Left kidney (tissue), 8 donors: ENCODE measurements around the gene CYP2R1. TPM values are rescaled to one million over a fixed set of nuclear protein-coding genes. Genes with fewer than 3 reads are reported as not detected.

ENCODE experiments used
- DNase-seq: peaks from one replicate; pipeline ENCODE4 v3.0.0-alpha.2; 2013
- long read RNA-seq, 8 donors: transcript quantifications; one replicate each; lab custom pipeline, GENCODE V29; 2026
- polyA plus RNA-seq: library from polyadenylated mRNA; unstranded; fragments of 120-200 nt; gene quantifications from one replicate; pipeline ENCODE4 v1.2.1, GENCODE V29; 2013; ENCODE audit not compliant: insufficient read length

CYP2R1 gene, protein sequence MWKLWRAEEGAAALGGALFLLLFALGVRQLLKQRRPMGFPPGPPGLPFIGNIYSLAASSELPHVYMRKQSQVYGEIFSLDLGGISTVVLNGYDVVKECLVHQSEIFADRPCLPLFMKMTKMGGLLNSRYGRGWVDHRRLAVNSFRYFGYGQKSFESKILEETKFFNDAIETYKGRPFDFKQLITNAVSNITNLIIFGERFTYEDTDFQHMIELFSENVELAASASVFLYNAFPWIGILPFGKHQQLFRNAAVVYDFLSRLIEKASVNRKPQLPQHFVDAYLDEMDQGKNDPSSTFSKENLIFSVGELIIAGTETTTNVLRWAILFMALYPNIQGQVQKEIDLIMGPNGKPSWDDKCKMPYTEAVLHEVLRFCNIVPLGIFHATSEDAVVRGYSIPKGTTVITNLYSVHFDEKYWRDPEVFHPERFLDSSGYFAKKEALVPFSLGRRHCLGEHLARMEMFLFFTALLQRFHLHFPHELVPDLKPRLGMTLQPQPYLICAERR
- 27.3 TPM for polyA plus RNA-seq
- long read RNA-seq, donor 1, partial matches to known transcripts: 0 of 1 reads
- long read RNA-seq, donor 1, other reads (novel, unspliced or antisense): 0 of 1 reads
- long read RNA-seq, donor 2: 0 reads
- long read RNA-seq, donor 3, partial matches to known transcripts: 0 of 3 reads
- long read RNA-seq, donor 3, other reads (novel, unspliced or antisense): 0 of 3 reads
- long read RNA-seq, donor 4: 0 reads
- long read RNA-seq, donor 5, partial matches to known transcripts: 8 of 9 reads
- long read RNA-seq, donor 5, other reads (novel, unspliced or antisense): 0 of 9 reads
- long read RNA-seq, donor 6, partial matches to known transcripts: 0 of 2 reads
- long read RNA-seq, donor 6, other reads (novel, unspliced or antisense): 0 of 2 reads
- long read RNA-seq, donor 7, partial matches to known transcripts: 5 of 6 reads
- long read RNA-seq, donor 7, other reads (novel, unspliced or antisense): 0 of 6 reads
- long read RNA-seq, donor 8, partial matches to known transcripts: 0 of 2 reads
- long read RNA-seq, donor 8, other reads (novel, unspliced or antisense): 0 of 2 reads

DNA sequence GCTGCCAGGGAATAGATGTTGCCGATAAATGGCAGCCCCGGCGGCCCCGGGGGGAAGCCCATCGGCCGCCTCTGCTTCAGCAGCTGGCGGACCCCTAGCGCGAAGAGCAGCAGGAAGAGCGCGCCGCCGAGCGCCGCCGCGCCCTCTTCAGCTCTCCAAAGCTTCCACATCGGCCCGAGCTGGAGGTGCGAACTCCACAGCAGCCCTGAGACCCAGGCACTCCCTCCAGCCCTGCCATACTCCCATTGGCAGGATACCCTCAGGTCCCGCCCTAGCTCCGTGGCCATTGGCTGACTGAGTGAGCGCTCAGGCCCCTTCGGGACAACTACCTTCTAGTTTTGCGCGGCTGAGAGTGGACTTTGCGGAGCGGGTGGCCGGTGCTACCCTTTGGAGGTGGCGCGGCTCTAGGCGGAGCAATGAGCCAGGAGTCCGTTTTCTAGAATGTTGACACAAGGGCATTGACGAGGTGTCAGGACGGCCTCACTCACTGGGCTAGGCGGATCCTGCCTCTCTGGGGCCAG lies at the start of gene CYP2R1:
Gene CYP2R1, minus strand, starts transcription at position 196 of the 521 bp plus-strand sequence. Its CDS starts 26 bp downstream, at position 170.
- peak; percentile 94 for DNase-seq

DNA sequence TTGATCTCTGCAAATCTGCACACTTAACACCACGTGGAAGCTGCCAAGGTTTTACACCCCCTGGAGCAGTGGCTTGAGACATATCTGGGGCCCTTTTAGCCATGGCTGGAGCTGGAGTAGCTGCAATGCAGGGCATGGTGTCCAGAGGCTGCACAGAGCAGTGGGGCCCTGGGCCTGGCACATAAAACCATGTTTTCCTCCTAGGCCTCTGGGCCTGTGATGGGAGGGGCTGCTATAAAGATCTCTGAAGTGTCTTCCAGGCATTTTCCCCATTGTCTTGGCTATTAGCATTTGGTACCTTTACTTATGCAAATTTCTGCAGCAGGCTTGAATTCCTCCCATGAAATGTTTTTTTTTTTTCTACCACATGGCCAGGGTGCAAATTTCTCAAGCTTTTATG lies 46.9 kb upstream of the CYP2R1 start:
- no peak for DNase-seq

DNA sequence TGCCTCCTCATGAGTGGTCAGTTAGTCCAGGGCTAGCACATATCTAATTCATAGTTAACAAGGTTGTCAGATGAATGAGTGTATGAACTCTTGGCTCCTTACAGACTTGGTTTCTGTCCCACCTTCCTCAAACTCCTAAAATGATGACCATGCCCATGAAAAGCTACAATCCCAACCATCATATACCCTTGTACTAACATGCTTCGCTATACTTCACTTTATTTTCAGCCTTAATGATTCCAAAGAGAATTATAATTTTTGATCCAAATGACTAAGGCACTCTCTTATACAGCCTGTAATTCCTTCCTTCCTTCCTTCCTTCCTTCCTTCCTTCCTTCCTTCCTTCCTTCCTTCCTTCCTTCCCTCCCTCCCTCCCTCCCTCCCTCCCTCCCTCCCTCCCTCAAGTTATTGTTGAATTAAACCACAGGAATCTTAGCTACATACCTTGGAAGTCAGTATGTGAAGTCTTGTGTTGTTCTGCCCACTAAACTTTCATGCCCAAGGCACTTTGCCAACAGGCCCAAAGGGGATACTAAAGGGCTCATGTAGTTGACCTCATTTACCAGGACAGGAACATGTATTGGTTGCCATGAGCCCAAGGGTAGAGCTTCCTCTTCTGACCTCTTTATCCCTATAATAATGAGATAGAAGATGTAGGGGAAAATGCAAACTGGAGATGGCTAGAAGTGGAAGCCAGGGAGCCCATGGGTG lies 42.8 kb upstream of the CYP2R1 start:
- no peak for DNase-seq

DNA sequence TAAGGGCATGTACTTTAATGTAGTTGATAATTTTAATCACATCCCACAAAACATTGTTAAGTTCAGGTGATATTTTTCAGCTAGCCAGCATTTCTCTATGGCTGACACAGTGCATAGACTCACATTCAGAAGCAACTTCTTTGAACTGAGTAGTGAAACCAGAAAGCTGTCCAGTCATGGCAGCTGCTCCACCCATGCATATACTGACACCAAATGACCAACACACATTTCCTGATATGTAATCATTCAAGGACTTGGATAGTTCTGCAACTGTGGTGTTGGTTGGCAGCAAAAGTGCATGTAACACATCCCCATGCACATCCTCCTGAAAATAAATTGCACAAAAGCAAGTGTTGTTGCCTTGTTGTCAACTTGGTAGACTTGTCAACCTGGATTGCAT lies 40.4 kb upstream of the CYP2R1 start:
- no peak for DNase-seq

DNA sequence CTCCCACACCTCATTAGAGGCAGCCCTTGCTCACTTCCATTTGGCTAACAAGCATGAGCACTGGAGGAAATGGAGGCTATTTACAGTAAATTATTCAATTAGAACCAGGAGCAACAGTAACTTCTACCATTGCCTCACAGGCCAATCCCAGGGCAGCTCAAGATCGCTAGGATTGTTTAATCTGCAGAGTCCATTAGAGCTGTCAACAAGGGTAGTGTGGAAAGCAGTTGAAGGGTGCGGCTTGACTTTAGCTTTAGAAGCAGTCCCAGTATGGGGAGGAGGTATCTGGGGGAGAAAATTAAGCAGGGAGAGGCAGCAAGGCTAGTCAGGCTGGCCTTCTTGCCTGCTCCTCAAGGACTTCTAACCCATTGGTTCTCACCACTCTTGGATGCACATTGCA lies 38.3 kb upstream of the CYP2R1 start:
- DNase-seq: no peak

DNA sequence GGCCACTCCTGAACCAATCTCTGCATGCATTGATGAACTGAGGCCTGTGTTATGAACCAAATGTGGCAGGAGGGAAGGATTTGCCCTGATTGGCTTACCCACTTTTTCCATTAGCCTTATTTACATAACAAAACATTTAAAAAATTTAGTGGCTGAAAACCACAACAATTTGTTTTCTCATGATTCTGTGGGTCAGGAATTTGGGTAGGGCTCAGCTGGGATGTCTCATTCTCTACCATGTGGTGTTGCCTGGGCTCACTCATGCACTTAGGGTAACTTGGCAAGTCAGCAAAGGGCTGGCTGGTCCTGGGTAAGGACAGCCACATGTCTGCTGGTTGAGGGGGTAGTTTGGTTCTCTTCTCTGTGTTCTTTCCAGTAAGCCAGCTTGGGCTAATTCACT lies 35.1 kb upstream of the CYP2R1 start:
- DNase-seq: no peak

DNA sequence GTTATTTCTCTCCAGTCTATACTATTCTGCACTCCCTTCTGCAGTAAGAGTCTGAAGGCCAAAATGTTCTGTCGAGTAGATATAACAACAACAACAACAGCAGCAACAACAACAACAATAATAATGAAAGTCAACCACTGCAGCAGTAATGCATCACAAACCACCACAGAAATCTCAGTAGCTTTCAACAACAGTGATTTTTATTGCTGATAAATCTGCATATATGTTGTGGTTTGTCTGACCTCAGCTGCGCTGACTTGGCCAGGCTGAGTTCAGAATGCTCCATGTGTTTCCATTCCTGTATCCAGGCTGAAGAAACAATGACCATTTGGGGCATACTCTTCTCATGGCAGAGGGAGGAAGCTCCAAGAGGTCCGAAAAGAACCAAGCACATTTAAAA lies 32.3 kb upstream of the CYP2R1 start:
- DNase-seq: no peak

DNA sequence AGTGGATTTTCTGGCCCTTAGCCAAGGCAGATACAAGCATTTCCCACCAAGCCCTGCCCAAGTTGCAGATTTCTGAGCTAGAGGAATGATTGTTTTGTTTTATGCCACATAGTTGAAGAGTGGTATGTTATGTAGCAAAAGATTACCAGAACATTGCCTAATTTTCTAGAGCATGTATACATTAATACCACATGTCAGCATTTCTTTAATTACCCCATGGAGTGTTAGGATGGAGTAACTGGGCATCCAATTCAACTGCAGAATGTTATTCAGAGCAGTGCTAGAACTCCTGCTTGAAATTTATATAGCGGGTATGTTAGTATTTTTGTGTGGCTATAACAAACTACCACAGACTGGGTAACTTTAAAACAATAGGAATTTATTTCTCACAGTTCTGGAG lies 24.4 kb upstream of the CYP2R1 start:
- DNase-seq: no peak

DNA sequence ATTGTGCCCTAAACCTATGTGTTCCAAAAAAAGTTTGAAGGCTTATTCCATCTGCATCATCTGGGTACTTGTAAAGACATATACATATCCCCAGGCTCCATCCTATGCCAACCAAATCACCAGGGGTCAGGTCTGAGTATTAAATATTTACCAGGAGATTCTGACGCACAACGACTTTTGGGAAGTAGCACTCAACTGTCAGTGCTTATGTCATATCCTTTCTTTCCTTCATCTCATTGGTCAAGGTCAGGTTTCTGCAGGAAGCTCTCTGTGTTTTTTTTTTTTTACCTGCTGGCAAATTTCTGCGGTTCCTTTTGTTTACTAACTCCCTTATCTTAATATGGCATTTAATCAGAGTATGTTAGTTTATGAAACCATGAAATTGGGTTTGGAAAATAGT lies 22.5 kb upstream of the CYP2R1 start:
- DNase-seq: no peak

DNA sequence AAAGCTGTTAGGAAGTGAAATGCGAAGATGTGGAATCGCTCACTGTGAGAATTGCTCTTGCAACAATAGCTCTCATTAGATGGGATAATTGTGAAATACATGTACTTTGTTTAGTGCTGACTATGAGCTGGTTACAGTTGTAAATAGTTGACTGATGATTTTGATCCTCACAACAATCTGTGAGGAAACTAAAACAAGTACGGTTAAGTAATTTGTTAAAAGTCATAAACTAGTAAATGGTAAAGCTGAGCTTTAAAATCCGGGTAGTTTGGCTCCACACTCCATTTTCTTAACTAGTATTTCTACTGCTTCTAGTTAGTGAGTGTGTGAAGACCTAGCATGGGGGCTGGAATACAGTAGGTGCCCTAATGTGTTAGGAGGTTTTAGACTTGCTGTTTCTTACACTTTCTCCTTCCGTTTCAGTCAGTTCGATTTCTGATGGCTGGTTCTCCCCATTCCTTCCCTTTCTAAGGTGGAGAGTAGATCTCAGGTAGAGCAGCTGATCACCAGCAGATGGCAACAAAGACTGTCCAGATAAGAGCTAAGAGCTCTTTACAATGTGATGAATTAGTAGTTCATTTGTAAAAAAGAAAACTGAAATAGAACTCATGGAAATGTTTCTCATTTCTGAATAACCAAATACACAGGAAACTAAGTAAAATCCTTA lies 16.3 kb upstream of the CYP2R1 start:
- DNase-seq: peak; percentile 44

DNA sequence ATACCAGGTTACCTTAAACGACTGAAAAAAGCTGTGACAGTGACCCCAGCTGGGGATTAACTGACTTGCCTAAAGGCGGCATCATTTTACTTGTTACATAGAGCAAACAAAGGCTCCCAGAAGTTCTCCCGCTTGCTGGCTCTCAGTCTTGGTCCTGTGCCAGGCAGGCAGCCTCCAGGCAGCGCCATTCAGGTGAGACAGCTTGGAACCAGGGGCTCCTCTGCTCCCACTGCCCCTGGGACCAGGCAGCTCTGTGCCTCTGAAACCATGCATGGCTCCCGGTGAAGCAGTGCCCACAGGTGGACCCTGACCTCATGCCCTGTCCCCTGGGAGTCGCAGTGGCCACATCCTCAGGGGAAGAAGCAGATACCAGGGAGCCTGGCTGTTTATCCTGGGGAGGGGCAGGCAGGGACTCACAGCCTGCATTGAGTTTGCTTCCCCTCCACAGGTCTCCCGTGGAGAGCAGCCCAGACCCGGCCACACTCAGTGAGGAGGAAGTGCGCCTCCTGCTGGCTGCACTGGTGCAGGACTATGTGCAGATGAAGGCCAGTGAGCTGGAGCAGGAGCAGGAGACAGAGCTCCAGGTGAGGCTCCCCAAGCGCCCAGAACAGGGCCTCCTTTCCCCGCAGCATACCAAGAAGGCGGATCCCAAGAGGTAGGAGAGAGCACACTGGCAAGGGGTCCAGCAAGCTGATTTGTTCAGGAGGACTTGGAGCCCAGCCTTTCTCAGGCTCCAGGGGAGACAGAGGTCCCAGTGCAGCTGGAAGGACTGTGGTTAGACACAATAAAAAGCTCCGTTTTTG lies 15.6 kb upstream of the CYP2R1 start:
- no peak for DNase-seq

DNA sequence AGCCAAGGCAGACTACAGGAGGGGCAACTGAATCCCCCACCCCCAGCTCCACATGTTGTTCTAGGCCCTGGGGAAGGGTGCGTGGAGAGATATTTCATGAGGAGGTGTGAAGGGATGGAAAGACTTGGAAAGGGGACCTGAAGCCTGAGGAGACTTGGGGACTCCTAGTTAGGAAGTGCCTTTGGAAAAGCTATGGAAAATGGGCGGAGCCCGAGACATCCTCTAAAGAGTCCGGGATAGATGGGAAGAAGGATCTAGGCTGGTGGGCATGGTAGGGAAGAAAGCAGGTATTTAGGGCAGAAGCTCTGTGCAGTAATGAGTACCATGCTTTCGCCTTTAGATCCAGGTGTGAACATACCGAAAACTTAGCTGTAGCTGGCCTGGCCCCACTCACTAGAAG lies 15.0 kb upstream of the CYP2R1 start:
- DNase-seq: no peak

DNA sequence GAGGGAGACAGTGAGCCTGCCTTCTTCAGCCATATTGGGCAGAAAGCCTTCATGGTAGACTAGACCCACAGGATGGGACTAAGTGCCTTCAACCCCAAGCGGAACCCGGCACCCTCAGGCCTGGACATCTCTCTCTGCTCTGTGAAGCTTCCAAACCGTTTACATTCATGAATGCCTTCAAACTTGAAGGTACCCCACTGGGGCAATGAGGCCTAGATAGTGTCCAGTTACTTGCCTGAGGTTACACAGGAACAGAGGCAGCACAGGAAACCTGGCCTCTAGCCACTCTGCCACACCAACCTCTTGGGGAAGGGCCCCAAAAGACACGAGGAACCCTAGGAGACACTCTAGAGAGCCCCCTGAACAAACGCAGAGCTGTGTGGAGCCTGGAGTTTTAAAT lies 14.5 kb upstream of the CYP2R1 start:
- DNase-seq: no peak

DNA sequence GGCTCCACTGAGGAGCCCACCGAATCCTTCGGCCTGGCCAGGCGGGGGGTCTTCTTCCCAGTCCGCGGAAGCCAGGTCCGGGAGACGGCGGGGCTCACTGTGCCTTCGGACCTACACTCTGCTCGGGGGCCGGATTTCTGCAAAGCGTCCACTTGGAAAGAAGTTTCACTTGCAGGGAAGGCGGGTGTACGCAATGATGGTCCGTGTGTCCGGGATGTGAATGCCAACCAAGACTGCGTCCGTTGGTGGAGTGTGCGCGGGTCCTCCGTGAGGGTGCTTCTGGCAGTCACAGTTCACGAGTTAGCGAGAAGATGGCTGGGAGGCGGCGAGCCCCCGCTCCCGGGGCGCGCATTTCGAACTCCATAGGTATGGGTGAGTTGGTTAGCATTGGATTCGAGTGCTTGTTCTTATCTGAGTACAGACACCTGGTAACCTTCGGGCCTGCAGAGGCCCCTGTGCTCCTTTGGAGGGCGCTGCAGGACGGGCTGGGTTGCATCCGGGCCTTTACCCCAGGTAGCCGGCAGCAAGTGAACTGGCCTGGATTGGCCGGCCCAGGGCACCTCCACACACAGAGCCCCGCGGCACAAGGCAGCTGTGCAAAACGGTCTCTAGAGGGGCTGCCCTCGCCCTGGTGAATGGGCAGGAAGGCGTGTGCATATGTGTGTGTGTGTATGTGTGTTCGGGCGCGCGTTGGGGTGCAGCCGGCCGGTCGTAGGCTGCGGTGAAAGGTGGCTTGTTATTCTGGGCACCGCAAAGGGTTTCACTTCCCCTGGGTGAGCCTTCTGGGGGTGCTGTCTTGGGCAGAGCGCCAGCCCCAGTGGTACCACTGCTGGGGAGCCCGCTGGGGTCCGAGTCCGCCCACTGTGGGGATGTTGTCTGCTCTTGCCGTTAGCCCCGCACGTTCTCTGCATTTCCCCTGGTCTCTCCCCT lies 13.3 kb upstream of the CYP2R1 start:
- peak; percentile 40 for DNase-seq

DNA sequence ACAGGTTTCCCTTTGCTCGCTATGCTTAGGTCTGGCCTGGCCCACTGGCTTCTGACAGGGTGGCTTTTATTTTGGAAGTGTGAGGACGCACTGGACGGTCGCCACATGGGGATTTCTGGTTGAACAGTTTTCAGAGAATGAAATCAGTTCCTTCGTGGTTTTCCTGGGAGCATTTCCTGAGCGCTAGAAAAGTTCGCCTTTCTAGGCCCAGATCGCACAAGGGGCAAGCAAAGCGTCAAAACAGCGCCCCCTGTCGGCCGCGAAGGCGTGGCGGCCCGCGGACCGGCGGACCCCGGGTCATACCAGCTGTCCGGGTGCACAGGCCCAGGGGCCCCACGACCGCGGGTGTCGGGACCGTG lies 12.7 kb upstream of the CYP2R1 start:
- peak; percentile 68 for DNase-seq

DNA sequence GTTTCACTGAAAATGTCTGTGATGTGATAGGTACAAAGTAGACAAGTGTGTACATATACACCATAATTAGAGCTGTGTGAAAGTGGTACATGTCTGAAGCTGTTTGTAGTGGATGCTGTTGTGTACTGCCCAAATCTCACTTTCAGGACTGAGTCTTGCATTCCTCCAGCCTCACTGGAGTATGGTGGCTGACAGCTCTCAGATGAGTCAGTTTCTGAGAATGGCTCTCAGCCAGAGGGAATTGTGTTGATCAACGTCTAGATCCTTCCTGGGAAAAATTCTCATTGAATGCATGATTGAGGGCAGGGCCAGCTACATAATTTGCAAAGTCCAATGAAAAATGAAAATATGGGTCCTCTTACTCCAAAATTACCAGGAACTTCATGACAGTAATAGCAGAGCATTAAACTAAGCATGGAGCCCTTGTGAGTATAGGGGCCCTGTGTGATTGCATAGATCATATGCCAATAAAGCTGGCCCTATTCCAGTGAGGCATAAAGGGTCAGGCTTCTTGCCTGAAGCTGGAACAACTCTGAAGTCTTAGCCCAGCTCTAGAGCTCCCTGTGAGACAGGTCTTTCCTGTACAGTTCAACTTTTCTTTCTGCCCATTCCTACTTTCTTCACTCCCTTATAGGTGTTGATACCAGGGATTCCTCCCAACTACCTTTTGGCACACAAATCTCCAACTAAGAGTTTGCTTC lies 10.8 kb upstream of the CYP2R1 start:
- no peak for DNase-seq

DNA sequence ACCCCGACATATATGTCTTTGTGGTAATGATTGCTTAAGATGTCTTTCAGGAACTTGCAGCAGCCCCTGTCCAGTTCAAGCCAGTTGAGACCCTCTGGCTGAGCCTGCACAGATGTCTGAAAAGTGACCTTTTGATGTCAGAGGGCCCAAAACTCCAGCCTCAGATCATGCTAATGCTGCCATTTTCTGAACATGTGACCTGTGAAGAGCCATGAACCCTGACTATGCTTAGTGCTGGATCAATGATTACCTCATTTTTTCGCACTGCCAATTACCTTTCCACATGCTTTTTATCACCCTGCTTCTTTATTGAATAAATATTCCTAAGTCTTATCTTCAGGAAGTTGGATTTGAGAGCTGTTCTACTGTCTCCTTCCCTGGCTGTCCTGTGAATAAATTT lies 6.9 kb upstream of the CYP2R1 start:
- no peak for DNase-seq

DNA sequence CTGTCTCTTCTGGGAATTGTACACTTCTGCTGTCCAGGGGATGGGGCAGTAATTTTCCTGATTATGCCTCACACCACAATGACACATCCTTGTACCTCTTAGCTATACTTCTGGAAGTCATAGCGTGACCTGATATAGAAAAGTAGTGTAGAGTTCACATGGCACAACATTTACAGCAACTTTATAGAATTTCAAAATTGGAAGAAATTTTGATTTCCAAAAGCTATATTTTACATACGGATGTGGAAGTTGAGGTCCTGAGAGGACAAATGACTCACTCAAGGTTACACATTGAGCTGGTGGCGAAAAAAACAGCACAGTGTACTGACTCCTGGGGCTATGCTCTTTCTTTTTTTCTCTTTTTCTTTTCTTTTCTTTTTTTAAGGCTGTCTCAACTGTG lies 6.3 kb upstream of the CYP2R1 start:
- no peak for DNase-seq
